GM21367 (cell line): Measurements from ENCODE around the gene ASAP2.

Experiments used
- ATAC-seq: cut with Tn5 transposase; IDR thresholded peaks from one replicate; pipeline ENCODE4 v1.9.1; 2021; ENCODE audit not compliant: unreplicated experiment

The ASAP2 gene

DNA sequence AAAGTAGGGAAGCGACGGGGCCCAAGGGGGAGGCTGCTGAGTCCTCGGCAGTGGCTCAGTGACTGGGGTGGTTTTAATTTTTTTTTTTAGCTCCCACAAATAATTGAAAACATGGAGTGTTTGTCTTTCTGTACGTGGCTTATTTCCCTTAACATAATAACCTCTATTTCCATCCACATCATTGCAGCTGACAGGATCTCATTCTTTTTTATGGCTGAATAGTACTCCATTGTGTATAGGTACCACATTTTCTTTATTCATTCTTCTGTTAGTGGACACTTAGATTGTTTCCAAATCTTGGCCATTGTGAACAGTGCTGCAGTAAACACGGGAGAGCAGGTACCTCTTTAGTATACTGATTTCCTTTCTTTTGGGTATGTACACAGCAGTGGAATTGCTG lies 65.1 kb downstream of the ASAP2 start:
- no peak for ATAC-seq

GRCh38 chr2:9273486-9274130 lies 67.0 kb downstream of the ASAP2 start:
- ATAC-seq = no peak

GRCh38 chr2:9274701-9275343 lies 68.2 kb downstream of the ASAP2 start:
- no peak for ATAC-seq

GRCh38 chr2:9275399-9275798 lies 68.8 kb downstream of the ASAP2 start:
- ATAC-seq = no peak

- ATAC-seq = no peak
Measured at GRCh38 chr2:9276074-9276473, 69.5 kb downstream of the ASAP2 start.

DNA sequence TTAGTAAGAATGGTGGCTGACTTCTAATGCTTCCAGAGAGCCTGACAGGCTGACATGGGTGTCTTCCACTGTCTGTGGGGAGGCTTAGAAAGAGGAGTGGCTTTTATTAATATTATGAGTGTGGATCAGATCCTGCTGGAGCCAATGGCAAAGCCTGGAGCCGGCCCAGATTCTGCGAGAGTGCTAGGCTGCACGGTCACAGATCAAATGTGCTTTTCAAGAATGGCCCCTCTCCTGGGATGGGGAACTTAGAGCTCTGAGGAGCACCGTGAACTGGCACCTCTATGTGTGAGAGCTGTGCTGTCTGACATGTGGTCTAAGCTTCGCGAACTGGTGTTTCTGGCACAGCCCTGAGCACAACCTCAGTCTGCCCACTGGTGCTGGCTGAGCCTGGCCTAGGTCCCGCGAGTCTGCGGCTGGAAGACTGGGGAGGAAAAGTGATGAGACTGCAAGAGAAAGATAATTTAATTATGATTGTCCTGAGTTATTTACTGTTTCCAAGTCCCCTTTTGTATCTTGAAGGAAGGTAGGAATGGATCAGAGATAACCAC lies 70.4 kb downstream of the ASAP2 start:
- ATAC-seq = no peak

DNA sequence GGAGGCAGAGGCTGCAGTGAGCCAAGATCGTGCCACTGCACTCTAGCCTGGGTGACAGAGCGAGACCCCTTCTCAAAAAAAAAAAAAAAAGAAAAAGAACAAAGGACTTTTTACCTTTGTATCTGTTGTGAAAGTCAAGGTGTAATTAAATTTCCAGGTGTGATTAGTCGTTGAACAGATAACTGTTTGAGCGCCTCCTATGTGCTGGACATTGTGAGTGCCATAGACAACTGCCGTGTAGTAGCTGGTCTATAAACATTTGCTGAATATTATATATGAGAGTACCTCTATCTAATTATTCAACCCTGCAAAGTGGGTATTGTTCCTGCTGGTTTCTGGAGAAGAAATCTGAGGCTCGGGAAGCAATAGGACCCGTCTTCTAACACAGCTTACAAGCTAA lies 71.8 kb downstream of the ASAP2 start:
- no peak for ATAC-seq

GRCh38 chr2:9279426-9279825 lies 72.8 kb downstream of the ASAP2 start:
- ATAC-seq = no peak

GRCh38 chr2:9280224-9280623 lies 73.6 kb downstream of the ASAP2 start:
- no peak for ATAC-seq

GRCh38 chr2:9281145-9281544 lies 74.5 kb downstream of the ASAP2 start:
- ATAC-seq = no peak

- no peak for ATAC-seq
Measured at GRCh38 chr2:9282128-9283112, 75.8 kb downstream of the ASAP2 start.

- ATAC-seq = no peak
Measured at GRCh38 chr2:9284521-9285297, 78.1 kb downstream of the ASAP2 start.

DNA sequence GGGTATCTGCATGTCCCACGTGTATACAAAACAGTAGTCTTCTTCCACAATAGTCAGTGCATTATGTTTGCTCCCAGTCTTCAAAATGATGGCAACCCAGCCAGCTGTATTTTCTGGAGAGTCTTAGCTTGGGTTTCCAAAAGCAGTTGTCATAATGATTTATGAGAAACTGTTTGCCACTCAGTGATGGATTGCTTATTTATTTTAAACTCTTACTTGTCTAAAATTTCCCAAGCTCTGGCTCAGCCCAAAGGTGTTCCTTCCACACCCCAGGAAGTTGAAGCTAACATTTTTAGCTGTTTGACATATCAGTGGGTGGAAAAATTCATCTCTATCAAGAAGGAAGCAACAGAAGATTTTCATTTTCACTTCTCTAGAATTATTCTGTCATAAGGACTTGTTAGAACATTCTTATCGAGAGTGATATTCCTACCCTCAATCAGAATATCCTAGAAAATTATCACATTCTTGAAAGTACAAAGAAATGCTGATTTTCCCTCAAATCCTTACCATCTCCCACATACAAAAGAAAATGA lies 78.8 kb downstream of the ASAP2 start:
- ATAC-seq = no peak

DNA sequence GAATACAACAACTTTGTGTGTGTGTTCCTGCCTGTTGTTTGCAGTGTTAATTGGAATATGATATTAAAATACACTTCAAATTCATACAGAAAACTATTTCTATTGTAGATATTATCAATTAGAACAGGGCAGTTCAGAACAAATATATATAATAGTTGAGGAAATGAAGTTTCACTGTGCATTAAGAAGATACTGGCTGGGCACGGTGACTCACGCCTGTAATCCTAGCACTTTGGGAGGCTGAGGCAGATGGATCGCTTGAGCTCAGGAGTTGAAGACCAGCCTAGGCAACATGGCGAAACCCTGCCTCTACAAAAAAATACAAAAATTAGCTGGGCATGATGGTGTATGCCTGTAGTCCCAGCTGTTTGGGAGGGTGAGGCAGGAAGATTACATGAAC lies 79.3 kb downstream of the ASAP2 start:
- no peak for ATAC-seq

DNA sequence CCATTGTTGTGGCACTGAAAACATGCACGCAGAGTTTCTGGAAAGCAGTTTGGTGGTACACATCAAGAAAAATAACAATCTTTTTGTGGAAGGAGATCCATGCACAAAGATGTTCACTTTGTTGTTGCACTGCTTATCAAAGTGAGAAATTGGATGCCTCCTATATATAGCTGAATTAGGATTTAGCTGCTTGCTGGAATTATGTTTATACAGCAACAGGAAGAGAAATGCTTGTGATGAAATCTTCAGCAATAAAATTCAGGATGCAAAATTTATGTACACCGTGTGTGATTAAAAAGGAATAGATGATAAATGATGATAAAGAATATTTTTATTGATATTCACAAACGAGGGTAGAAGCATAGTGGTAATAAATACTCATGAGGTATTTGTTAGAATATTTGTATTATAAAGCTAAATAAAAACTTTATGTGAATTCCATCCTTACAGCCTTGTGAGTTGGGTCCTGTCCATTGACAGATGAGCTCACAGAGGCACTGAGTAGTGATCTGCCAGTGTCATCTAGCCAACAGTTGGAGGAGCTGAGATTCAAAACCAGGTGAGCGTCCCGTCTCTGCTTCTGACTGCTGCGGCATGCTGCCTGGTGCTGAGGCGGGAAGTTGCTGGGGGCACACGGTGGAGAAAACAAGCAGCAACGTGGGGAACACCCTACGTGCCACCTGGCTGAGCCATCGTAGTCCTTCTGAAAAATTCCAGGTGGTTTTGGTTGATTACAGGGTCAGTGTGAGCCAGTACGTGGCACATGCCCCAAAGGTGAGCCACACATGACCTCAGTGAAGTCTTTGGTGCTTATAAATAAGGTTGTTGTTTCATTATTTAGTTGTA lies 80.2 kb downstream of the ASAP2 start:
- no peak for ATAC-seq

DNA sequence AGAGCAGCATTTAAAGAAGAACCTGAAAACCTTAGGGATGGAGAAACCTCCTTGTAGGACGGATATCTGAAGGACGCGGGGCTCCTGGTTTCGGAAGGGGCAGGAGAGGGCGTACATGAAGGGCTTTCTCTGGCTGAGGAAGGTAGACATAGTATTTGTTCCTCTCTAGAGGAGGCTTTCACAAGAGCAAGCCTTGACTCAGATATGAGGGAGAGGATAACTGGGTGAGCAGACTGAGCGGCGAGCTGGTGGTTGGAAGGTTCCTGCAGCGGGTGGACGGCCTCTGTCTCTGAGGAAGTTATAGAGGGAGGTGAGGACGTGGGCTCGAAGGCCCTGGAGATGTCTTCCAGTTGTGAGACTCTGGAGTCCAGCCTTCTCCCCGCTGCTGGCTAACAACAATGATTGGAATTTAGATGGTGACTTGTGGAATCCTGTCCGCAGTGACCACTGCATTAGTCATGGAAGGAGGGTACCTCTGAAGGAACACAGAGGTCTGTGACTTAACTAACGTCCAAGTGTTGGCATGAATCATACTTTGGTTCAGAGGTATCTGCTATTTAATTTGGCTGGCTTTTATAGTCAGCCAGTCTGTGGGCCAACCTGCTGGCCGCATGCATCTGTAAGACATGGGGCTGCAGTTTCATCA lies 80.9 kb downstream of the ASAP2 start:
- no peak for ATAC-seq

DNA sequence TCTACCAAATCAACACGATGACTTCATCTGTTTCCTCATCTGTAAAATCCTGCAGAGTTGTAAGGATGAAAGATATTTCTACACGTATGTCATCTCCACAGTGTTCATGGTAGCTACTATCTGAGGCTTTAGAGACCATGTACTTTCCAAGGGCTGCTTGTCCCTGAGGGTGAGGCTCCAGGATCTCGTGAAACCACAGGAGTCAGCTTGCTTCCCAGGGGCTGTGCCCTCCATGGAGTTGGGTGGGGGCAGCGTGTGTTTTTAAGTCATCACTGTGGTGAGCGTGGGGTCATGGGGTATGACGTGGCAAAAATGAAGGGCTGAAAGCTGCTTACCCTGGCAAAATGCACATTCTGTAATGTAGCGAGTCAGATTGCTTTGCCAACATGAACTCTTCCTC lies 81.6 kb downstream of the ASAP2 start:
- no peak for ATAC-seq

GRCh38 chr2:9288681-9289338 lies 82.2 kb downstream of the ASAP2 start:
- ATAC-seq = no peak

GRCh38 chr2:9291331-9291730 lies 84.7 kb downstream of the ASAP2 start:
- ATAC-seq = no peak
